WTC11 (cell line): ENCODE data around the gene ZMYND8. TPM values are rescaled to one million over a fixed set of nuclear protein-coding genes. Genes with fewer than 3 reads are reported as not detected.

ENCODE experiments used
- ATAC-seq: fragments of 200-7000 bp; cut with Tn5 transposase; 2 replicates; pipeline ENCODE4 v1.10.0; 2021; ENCODE audit warnings: mild to moderate bottlenecking, moderate library complexity
- CTCF ChIA-PET: fragments of 300-600 bp; sonication (Branson Sonifier 250); formaldehyde crosslinking; loops from one replicate; lab custom pipeline; 2021; ENCODE audit warnings: antibody characterized with exemption; lab: Charles Lee
- POLR2A ChIA-PET: fragments of 350-600 bp; sonication (Branson Sonifier 250); formaldehyde crosslinking; loops from one replicate; lab custom pipeline; 2021; ENCODE audit warnings: antibody characterized with exemption; lab: Charles Lee
- DNase-seq: peaks from one replicate; pipeline ENCODE4 v3.0.0; 2021; ENCODE audit warnings: low spot score
- H3K27ac Mint-ChIP-seq: 2 replicates; pipeline ENCODE4 v1.8.0; 2021; ENCODE audit warnings: mixed read lengths
- H3K27me3 Mint-ChIP-seq: 2 replicates; pipeline ENCODE4 v1.8.0; 2021; ENCODE audit warnings: low read depth, mild to moderate bottlenecking, moderate library complexity, mixed read lengths
- H3K36me3 Mint-ChIP-seq: 2 replicates; pipeline ENCODE4 v1.8.0; 2021; ENCODE audit warnings: mixed read lengths
- H3K4me1 Mint-ChIP-seq: 2 replicates; pipeline ENCODE4 v1.8.0; 2022; ENCODE audit warnings: mixed read lengths
- H3K4me3 Mint-ChIP-seq: 2 replicates; pipeline ENCODE4 v1.8.0; 2021; ENCODE audit warnings: mild to moderate bottlenecking, moderate library complexity, mixed read lengths
- H3K9me3 Mint-ChIP-seq: 2 replicates; pipeline ENCODE4 v1.8.0; 2021; ENCODE audit warnings: mixed read lengths
- ATF3 ChIP-seq: sonication (generic); formaldehyde crosslinking; conservative IDR thresholded peaks from 2 replicates; pipeline ENCODE4 v1.8.1; 2022; ENCODE audit warnings: mild to moderate bottlenecking, missing genetic modification reagents
- CTCF ChIP-seq: fragments of 200-600 bp; IDR thresholded peaks from 2 replicates; pipeline ENCODE4 v1.8.0; 2022; ENCODE audit warnings: antibody characterized with exemption
- EMX1 ChIP-seq: fragments of 250-450 bp; sonication (Bioruptor Pico); IDR thresholded peaks from 2 replicates; pipeline ENCODE4 v1.8.0; 2021; ENCODE audit warnings: mild to moderate bottlenecking
- ERG ChIP-seq: fragments of 250-450 bp; sonication (Bioruptor Pico); IDR thresholded peaks from 2 replicates; pipeline ENCODE4 v1.8.0; 2021; ENCODE audit warnings: mild to moderate bottlenecking
- ETV6 ChIP-seq: sonication (generic); formaldehyde crosslinking; IDR thresholded peaks from 2 replicates; pipeline ENCODE4 v1.8.1; 2022; ENCODE audit warnings: mild to moderate bottlenecking, missing genetic modification reagents
- FOXK1 ChIP-seq: sonication (generic); formaldehyde crosslinking; IDR thresholded peaks from 2 replicates; pipeline ENCODE4 v1.8.0; 2022; ENCODE audit warnings: mild to moderate bottlenecking, moderate library complexity, missing genetic modification reagents
- FOXP1 ChIP-seq: sonication (generic); formaldehyde crosslinking; IDR thresholded peaks from 2 replicates; pipeline ENCODE4 v1.8.0; 2022; ENCODE audit warnings: missing genetic modification reagents, mild to moderate bottlenecking, moderate library complexity, borderline replicate concordance
- GABPB1 ChIP-seq: sonication (generic); formaldehyde crosslinking; IDR thresholded peaks from 2 replicates; pipeline ENCODE4 v1.8.1; 2023; ENCODE audit warnings: mild to moderate bottlenecking, missing genetic modification reagents
- NFATC4 ChIP-seq: fragments of 250-450 bp; sonication (Bioruptor Pico); IDR thresholded peaks from 2 replicates; pipeline ENCODE4 v1.9.0; 2021; ENCODE audit warnings: mild to moderate bottlenecking
- USF1 ChIP-seq: sonication (generic); formaldehyde crosslinking; IDR thresholded peaks from 2 replicates; pipeline ENCODE4 v1.8.0; 2022; ENCODE audit warnings: mild to moderate bottlenecking, missing genetic modification reagents
- USF2 ChIP-seq: sonication (generic); formaldehyde crosslinking; IDR thresholded peaks from 2 replicates; pipeline ENCODE4 v1.8.1; 2023; ENCODE audit warnings: mild to moderate bottlenecking, missing genetic modification reagents, moderate library complexity
- ZMAT4 ChIP-seq: fragments of 250-450 bp; sonication (Bioruptor Pico); IDR thresholded peaks from 2 replicates; pipeline ENCODE4 v1.9.0; 2021; ENCODE audit warnings: mild to moderate bottlenecking
- ZNF121 ChIP-seq: sonication (generic); formaldehyde crosslinking; IDR thresholded peaks from 2 replicates; pipeline ENCODE4 v1.8.0; 2023; ENCODE audit warnings: missing genetic modification reagents
- ZNF138 ChIP-seq: sonication (generic); formaldehyde crosslinking; conservative IDR thresholded peaks from 2 replicates; pipeline ENCODE4 v1.8.1; 2022; ENCODE audit warnings: mild to moderate bottlenecking, moderate library complexity, missing genetic modification reagents
- ZNF263 ChIP-seq: sonication (generic); formaldehyde crosslinking; IDR thresholded peaks from 2 replicates; pipeline ENCODE4 v1.8.1; 2022; ENCODE audit warnings: low read depth, mild to moderate bottlenecking, moderate library complexity, missing genetic modification reagents
- ZNF317 ChIP-seq: sonication (generic); formaldehyde crosslinking; IDR thresholded peaks from 2 replicates; pipeline ENCODE4 v1.8.1; 2023; ENCODE audit warnings: low read depth, mild to moderate bottlenecking, moderate library complexity, missing genetic modification reagents, borderline replicate concordance
- ZNF416 ChIP-seq: fragments of 250-450 bp; sonication (Bioruptor Pico); IDR thresholded peaks from 2 replicates; pipeline ENCODE4 v1.9.0; 2021; ENCODE audit warnings: mild to moderate bottlenecking, inconsistent platforms
- ZNF512 ChIP-seq: sonication (generic); formaldehyde crosslinking; IDR thresholded peaks from 2 replicates; pipeline ENCODE4 v1.8.1; 2022; ENCODE audit warnings: missing genetic modification reagents, borderline replicate concordance
- total RNA-seq: library from RNA; stranded (reverse); gene quantifications from 3 replicates; pipeline ENCODE4 v1.2.3, GENCODE V29; 2021

ZMYND8 gene
- total RNA-seq, 1 experiment from 2014 or later = 114 TPM

GRCh38 chr20:47183367-47183766 is 173.1 kb downstream of the ZMYND8 start:
- no peak overlapping the region; the same call in 1 of the 2 replicates for H3K27ac Mint-ChIP-seq

GRCh38 chr20:47181056-47181862 is 175.2 kb downstream of the ZMYND8 start:
- Mint-ChIP-seq H3K4me3 (no peak overlapping the region), H3K27me3 (peaks cover 6% of the 10 kb centered on the region; the same call in 1 of the 2 replicates), H3K9me3 (peaks cover 11% of the 10 kb centered on the region), H3K4me1 (no peaks in the 10 kb centered on the region), H3K27ac (no peak overlapping the region), H3K36me3 (no peaks in the 10 kb centered on the region)
- ATAC-seq (peak; percentile 92), DNase-seq (peak; percentile 38)
- peak; percentile 42; the same call in 1 of the 2 replicates for TF ChIP-seq GABPB1 (CRISPR knock-in tag)
- TF ChIP-seq USF2 (CRISPR knock-in tag) = peak; percentile 97
- no peak for TF ChIP-seq ZNF416 (CRISPR knock-in tag)
- peak; percentile 62; the same call in 1 of the 2 replicates for TF ChIP-seq FOXK1 (CRISPR knock-in tag)
- TF ChIP-seq USF1 (CRISPR knock-in tag) = peak; percentile 98
- ChIA-PET CTCF (interaction anchor here (0.5 to 1.6 kb wide), 7 partner anchors 13 to 429 kb away, joined by 3 to 7 read pairs (median 4); no protein-coding TSS in a partner anchor), POLR2A (no interaction called here)

More at GRCh38 chr20:47183367-47183766, 173.1 kb downstream of the ZMYND8 start:
- ATAC-seq = no peak
- Mint-ChIP-seq H3K4me3 (no peak overlapping the region), H3K27me3 (peaks cover 6% of the 10 kb centered on the region; the same call in 1 of the 2 replicates), H3K36me3 (no peaks in the 10 kb centered on the region)
- CTCF ChIA-PET = interaction anchor here (0.6 to 1.1 kb wide), 2 partner anchors 13 to 242 kb away, joined by 4 to 5 read pairs; no protein-coding TSS in a partner anchor
- no peak for DNase-seq
- TF ChIP-seq ZNF138 (CRISPR knock-in tag) (no peak), NFATC4 (CRISPR knock-in tag) (no peak)
- TF ChIP-seq, all 79 proteins: peak for 0
- H3K9me3 Mint-ChIP-seq = peaks cover 11% of the 10 kb centered on the region
- POLR2A ChIA-PET = no interaction called here
- peaks cover under 1% of the 10 kb centered on the region; the same call in 1 of the 2 replicates for H3K4me1 Mint-ChIP-seq

GRCh38 chr20:47179267-47179666 is 177.2 kb downstream of the ZMYND8 start:
- no peak overlapping the region for H3K4me3 Mint-ChIP-seq
- H3K4me1 Mint-ChIP-seq = no peaks in the 10 kb centered on the region
- TF ChIP-seq ZMAT4 (CRISPR knock-in tag) = no peak
- no peak for TF ChIP-seq ZNF512 (CRISPR knock-in tag)
- no peak for TF ChIP-seq ATF3 (CRISPR knock-in tag)
- no peak for TF ChIP-seq FOXP1 (CRISPR knock-in tag)
- TF ChIP-seq ZNF263 = no peak
- TF ChIP-seq, all 79 proteins: peak for 0
- ChIA-PET CTCF (no interaction called here), POLR2A (no interaction called here)
- DNase-seq (no peak), ATAC-seq (no peak)
- H3K27me3 Mint-ChIP-seq = peaks cover 6% of the 10 kb centered on the region; the same call in 1 of the 2 replicates
- peaks cover 11% of the 10 kb centered on the region for H3K9me3 Mint-ChIP-seq
- no peak overlapping the region for H3K27ac Mint-ChIP-seq
- no peaks in the 10 kb centered on the region for H3K36me3 Mint-ChIP-seq

- Mint-ChIP-seq H3K9me3 (peaks cover 11% of the 10 kb centered on the region), H3K4me3 (no peak overlapping the region), H3K4me1 (no peaks in the 10 kb centered on the region), H3K27me3 (peaks cover 6% of the 10 kb centered on the region; the same call in 1 of the 2 replicates), H3K36me3 (no peaks in the 10 kb centered on the region), H3K27ac (no peak overlapping the region)
- DNase-seq (no peak), ATAC-seq (no peak)
- ChIA-PET POLR2A (no interaction called here), CTCF (no interaction called here)
- TF ChIP-seq EMX1 (CRISPR knock-in tag) (no peak), GABPB1 (CRISPR knock-in tag) (no peak), ETV6 (CRISPR knock-in tag) (no peak), ZNF317 (CRISPR knock-in tag) (no peak), FOXP1 (CRISPR knock-in tag) (no peak), CTCF (no peak), ERG (CRISPR knock-in tag) (no peak), ZNF121 (CRISPR knock-in tag) (no peak)
These were observed 177.6 kb downstream of the ZMYND8 start for GRCh38 chr20:47178851-47179250.
